IMR-90 (cell line): ENCODE measurements around the gene LRP6. TPM values are rescaled to one million over a fixed set of nuclear protein-coding genes. Genes with fewer than 3 reads are reported as not detected.

Experiments used
- ATAC-seq: fragments of 200-7000 bp; cut with Tn5 transposase; 2 replicates; pipeline ENCODE4 v1.9.1; 2020; ENCODE audit warnings: low read depth, mild to moderate bottlenecking, moderate library complexity
- BruUV-seq: library from RNA; stranded (reverse); fragments of 400-500 nt; replicated peaks from 2 replicates; lab custom pipeline; 2021; lab: Mats Ljungman, UMichigan
- CTCF ChIA-PET: fragments of 300-600 bp; formaldehyde crosslinking; extraction: SDS; loops from one replicate; lab custom pipeline; 2021; ENCODE audit warnings: antibody characterized with exemption; lab: Yijun Ruan, JAX
- POLR2A ChIA-PET: fragments of 300-600 bp; sonication (Branson Sonifier 250); formaldehyde crosslinking; loops from one replicate; lab custom pipeline; 2022; ENCODE audit warnings: antibody characterized with exemption; ENCODE audit not compliant: unreplicated experiment; lab: Charles Lee
- DNase-seq: peaks from one replicate; pipeline ENCODE4 v3.0.0; 2013
- H2AFZ ChIP-seq: replicated peaks from 2 replicates; pipeline ENCODE3; 2013; ENCODE audit warnings: low read length, mild to moderate bottlenecking; ENCODE audit not compliant: poor library complexity
- H2AK5ac ChIP-seq: 2 replicates; pipeline ENCODE4 v1.6.1; 2013; ENCODE audit warnings: low read depth, low read length, inconsistent platforms
- H2AK9ac ChIP-seq: replicated peaks from 2 replicates; pipeline ENCODE3; 2013; ENCODE audit warnings: mild to moderate bottlenecking, low read depth, low read length, moderate library complexity; ENCODE audit not compliant: poor library complexity
- H2BK120ac ChIP-seq: 2 replicates; pipeline ENCODE4 v1.6.1; 2013; ENCODE audit warnings: low read depth, low read length, inconsistent platforms
- H2BK15ac ChIP-seq: 3 replicates; pipeline ENCODE4 v1.6.1; 2013; ENCODE audit warnings: low read depth, low read length, inconsistent platforms
- H2BK20ac ChIP-seq: 2 replicates; pipeline ENCODE4 v1.6.1; 2013; ENCODE audit warnings: low read depth, mild to moderate bottlenecking, inconsistent platforms, low read length, moderate library complexity
- H2BK5ac ChIP-seq: 2 replicates; pipeline ENCODE4 v1.6.1; 2013; ENCODE audit warnings: mild to moderate bottlenecking, low read depth, low read length, inconsistent platforms; ENCODE audit not compliant: poor library complexity, severe bottlenecking
- H3K14ac ChIP-seq: replicated peaks from 2 replicates; pipeline ENCODE4 v1.6.1; 2013; ENCODE audit warnings: low read depth, low read length, inconsistent platforms
- H3K18ac ChIP-seq: 2 replicates; pipeline ENCODE4 v1.6.1; 2013; ENCODE audit warnings: low read depth, low read length, control low read depth
- H3K23ac ChIP-seq: 2 replicates; pipeline ENCODE4 v1.6.1; 2013; ENCODE audit warnings: low read depth, low read length, inconsistent platforms
- H3K27ac ChIP-seq: 2 replicates; pipeline ENCODE4 v1.5.1; 2013; ENCODE audit warnings: mild to moderate bottlenecking, control low read depth, low read length; ENCODE audit not compliant: insufficient read depth
- H3K27me3 ChIP-seq: 2 replicates; pipeline ENCODE4 v1.6.1; 2013; ENCODE audit warnings: low read length; ENCODE audit not compliant: control insufficient read depth, insufficient read depth
- H3K36me3 ChIP-seq: 2 replicates; pipeline ENCODE4 v1.6.1; 2013; ENCODE audit warnings: low read length, mixed read lengths; ENCODE audit not compliant: control insufficient read depth, insufficient read depth
- H3K4ac ChIP-seq: 2 replicates; pipeline ENCODE4 v1.6.1; 2013; ENCODE audit warnings: low read depth, low read length, inconsistent platforms
- H3K4me1 ChIP-seq: 2 replicates; pipeline ENCODE4 v1.6.1; 2013; ENCODE audit warnings: low read length, mixed read lengths; ENCODE audit not compliant: control insufficient read depth, insufficient read depth
- H3K4me2 ChIP-seq: 2 replicates; pipeline ENCODE4 v1.6.1; 2013; ENCODE audit warnings: low read depth, mild to moderate bottlenecking, control low read depth, low read length, moderate library complexity
- H3K4me3 ChIP-seq: 2 replicates; pipeline ENCODE4 v1.5.1; 2013; ENCODE audit warnings: low read depth, mild to moderate bottlenecking, control low read depth, low read length, moderate library complexity; ENCODE audit not compliant: insufficient read depth
- H3K56ac ChIP-seq: 2 replicates; pipeline ENCODE4 v1.6.1; 2013; ENCODE audit warnings: low read length, inconsistent platforms; ENCODE audit not compliant: insufficient read depth; ENCODE audit errors: extremely low read depth
- H3K79me1 ChIP-seq, 2 experiments: 2 replicates each; pipeline ENCODE4 v1.6.1; 2013; ENCODE audit warnings: low read length in 2 of 2, inconsistent platforms in 1 of 2, low read depth in 1 of 2
- H3K9ac ChIP-seq: 2 replicates; pipeline ENCODE4 v1.6.1; 2013; ENCODE audit warnings: low read depth, low read length, control low read depth
- H3K9me1 ChIP-seq: 2 replicates; pipeline ENCODE4 v1.6.1; 2013; ENCODE audit warnings: low read length, inconsistent platforms; ENCODE audit not compliant: insufficient read depth
- H3K9me3 ChIP-seq: 2 replicates; pipeline ENCODE4 v1.6.1; 2013; ENCODE audit warnings: low read length; ENCODE audit not compliant: control insufficient read depth, insufficient read depth
- H4K20me1 ChIP-seq: 2 replicates; pipeline ENCODE4 v1.6.1; 2013; ENCODE audit warnings: low read length, inconsistent platforms; ENCODE audit not compliant: insufficient read depth
- H4K5ac ChIP-seq: 2 replicates; pipeline ENCODE4 v1.6.1; 2013; ENCODE audit warnings: mild to moderate bottlenecking, low read depth, low read length, control low read depth
- H4K8ac ChIP-seq, 2 experiments: 2 replicates each; pipeline ENCODE4 v1.6.1; 2013; ENCODE audit warnings: low read depth in 2 of 2, low read length in 2 of 2, control low read depth in 1 of 2, inconsistent platforms in 1 of 2
- H4K91ac ChIP-seq: 2 replicates; pipeline ENCODE4 v1.6.1; 2013; ENCODE audit warnings: low read depth, low read length, inconsistent platforms; ENCODE audit not compliant: insufficient read depth
- BHLHE40 ChIP-seq: fragments of 150-350 bp; IDR thresholded peaks from 2 replicates; pipeline ENCODE4 v1.6.1; 2016; ENCODE audit warnings: mild to moderate bottlenecking, low read depth, low read length
- CHD1 ChIP-seq: IDR thresholded peaks from 2 replicates; pipeline ENCODE4 v1.6.1; 2012; ENCODE audit warnings: low read depth, low read length, improper control_type of control experiment
- CTCF ChIP-seq: conservative IDR thresholded peaks from 2 replicates; pipeline ENCODE4 v1.5.1; 2012; ENCODE audit warnings: mild to moderate bottlenecking, low read depth, low read length, improper control_type of control experiment
- ELK1 ChIP-seq: fragments of 150-350 bp; IDR thresholded peaks from 2 replicates; pipeline ENCODE4 v1.6.1; 2016; ENCODE audit warnings: low read depth, mild to moderate bottlenecking, low read length, moderate library complexity, borderline replicate concordance
- FOS ChIP-seq: fragments of 150-350 bp; IDR thresholded peaks from 2 replicates; pipeline ENCODE4 v1.6.1; 2016; ENCODE audit warnings: low read depth, low read length
- MAFK ChIP-seq: IDR thresholded peaks from 2 replicates; pipeline ENCODE4 v1.6.1; 2012; ENCODE audit warnings: low read depth, low read length, improper control_type of control experiment
- MAZ ChIP-seq: IDR thresholded peaks from 2 replicates; pipeline ENCODE4 v1.6.1; 2012; ENCODE audit warnings: low read depth, mild to moderate bottlenecking, low read length, improper control_type of control experiment, moderate library complexity, borderline replicate concordance
- MXI1 ChIP-seq: IDR thresholded peaks from 2 replicates; pipeline ENCODE4 v1.6.1; 2012; ENCODE audit warnings: low read depth, mild to moderate bottlenecking, low read length, moderate library complexity, borderline replicate concordance
- NFE2L2 ChIP-seq: fragments of 150-350 bp; IDR thresholded peaks from 2 replicates; pipeline ENCODE4 v1.6.1; 2016; ENCODE audit warnings: low read depth, mild to moderate bottlenecking, low read length
- POLR2A ChIP-seq: IDR thresholded peaks from 2 replicates; pipeline ENCODE4 v1.6.1; 2012; ENCODE audit warnings: mild to moderate bottlenecking, low read depth, low read length
- RAD21 ChIP-seq: IDR thresholded peaks from 2 replicates; pipeline ENCODE4 v1.6.1; 2012; ENCODE audit warnings: low read length, improper control_type of control experiment
- RCOR1 ChIP-seq: IDR thresholded peaks from 2 replicates; pipeline ENCODE4 v1.6.1; 2012; ENCODE audit warnings: mild to moderate bottlenecking, low read length, improper control_type of control experiment; ENCODE audit not compliant: insufficient replicate concordance
- RFX5 ChIP-seq: IDR thresholded peaks from 2 replicates; pipeline ENCODE4 v1.8.0; 2012; ENCODE audit warnings: low read depth, mild to moderate bottlenecking, low read length, moderate library complexity
- SMC3 ChIP-seq: fragments of 150-350 bp; IDR thresholded peaks from 2 replicates; pipeline ENCODE4 v1.6.1; 2016; ENCODE audit warnings: low read depth, mild to moderate bottlenecking, antibody characterized with exemption, low read length, moderate library complexity
- USF2 ChIP-seq: fragments of 150-350 bp; IDR thresholded peaks from 2 replicates; pipeline ENCODE4 v1.6.1; 2017; ENCODE audit warnings: mild to moderate bottlenecking, antibody characterized with exemption, low read length, low read depth
- dilution Hi-C: fragments of 300-500 bp; cut with HindIII; formaldehyde crosslinking; loops from one replicate; pipeline ENCODE4 v1.14.3; 2018; ENCODE audit warnings: low sequenced_read_pairs; ENCODE audit not compliant: unreplicated experiment
- in situ Hi-C: fragments of 300-500 bp; cut with MboI; formaldehyde crosslinking; loops from 3 replicates; pipeline ENCODE4 v1.14.3; 2019; ENCODE audit warnings: low sequenced_read_pairs, inconsistent platforms, mixed read lengths
- intact Hi-C: fragments of 100-400 bp; cut with micrococcal nuclease; formaldehyde crosslinking; loops from 2 replicates; pipeline ENCODE4 v1.10.0; 2022
- polyA plus RNA-seq, 3 experiments: library from polyadenylated mRNA; depleted of rRNA; stranded (reverse); fragments of >200 nt; gene quantifications; 2 replicates each; pipeline ENCODE4 v1.2.3, GENCODE V29; 2012; ENCODE audit warnings: low replicate concordance in 1 of 3
- total RNA-seq: library from RNA; depleted of rRNA; stranded (reverse); fragments of >200 nt; gene quantifications from 2 replicates; pipeline ENCODE4 v1.2.3, GENCODE V29; 2012

LRP6 gene
- total and polyA plus RNA-seq, 2 of the 4 experiments (the other 2 are of a cell fraction): 14.2 to 32.1 TPM

- intact Hi-C loops (loop anchor here (2.0 kb wide), 1 partner anchor 48 kb away; no protein-coding TSS in a partner anchor), dilution Hi-C loops (no loop called here), in situ Hi-C loops (no loop called here)
- Histone ChIP-seq H2BK20ac (peak overlapping the region; percentile 92), H3K23ac (peak overlapping the region; percentile 41; the same call in 1 of the 2 replicates), H2BK15ac (no peak overlapping the region; the same call in 2 of the 3 replicates), H4K8ac (peak overlapping the region in 1 of 2 experiments; percentile 53; a peak in 3 of 4 replicates), H3K36me3 (no peaks in the 10 kb centered on the region), H2AFZ (peak overlapping the region; percentile 58), H3K79me1 (no peaks in the 10 kb centered on the region; a peak in 1 of 4 replicates), H4K5ac (peak overlapping the region; percentile 76), H3K9me3 (peaks cover 6% of the 10 kb centered on the region), H3K27ac (peak overlapping the region; percentile 60; the same call in 1 of the 2 replicates), H2BK120ac (peak overlapping the region; percentile 54), H3K4me2 (peak overlapping the region; percentile 53), H4K20me1 (no peaks in the 10 kb centered on the region), H4K91ac (peak overlapping the region; percentile 48; the same call in 1 of the 2 replicates), H3K56ac (no peak overlapping the region), H3K9me1 (no peaks in the 10 kb centered on the region), H2AK5ac (peak overlapping the region; percentile 7; the same call in 1 of the 2 replicates), H3K27me3 (no peaks in the 10 kb centered on the region), H3K4me3 (no peak overlapping the region), H2AK9ac (no peak overlapping the region), H3K9ac (0 out of 2 replicates have a peak overlapping the region, but pooled peaks have one; percentile 31), H3K14ac (peak overlapping the region; percentile 88), H3K4ac (peak overlapping the region; percentile 59), H3K4me1 (peaks cover 6% of the 10 kb centered on the region), H2BK5ac (peak overlapping the region; percentile 77), H3K18ac (peak overlapping the region; percentile 78)
- CTCF ChIA-PET: no interaction called here
- ATAC-seq: peak; percentile 80
- no peak for TF ChIP-seq SMC3
- no peak for TF ChIP-seq CTCF
- no peak for TF ChIP-seq MAFK
- no peak for TF ChIP-seq NFE2L2
- no peak for TF ChIP-seq POLR2A
- TF ChIP-seq USF2: no peak
- TF ChIP-seq RCOR1: no peak
- no peak for TF ChIP-seq MAZ
- no peak for TF ChIP-seq MXI1
- no peak for TF ChIP-seq BHLHE40
- TF ChIP-seq RAD21: no peak
- TF ChIP-seq FOS: no peak
- no peak for TF ChIP-seq CHD1
- no peak for TF ChIP-seq ELK1
- TF ChIP-seq RFX5: no peak
- POLR2A ChIA-PET: no interaction called here
- no TSS peak for BruUV-seq
- no peak for DNase-seq
These were observed 6.0 kb upstream of the LRP6 start for GRCh38 chr12:12272869-12273268.
